GM12801 (cell line): Measurements from ENCODE around the gene ZFP3.

Source experiments
- CTCF ChIP-seq: IDR thresholded peaks from one replicate; pipeline ENCODE4 v1.5.1; 2011; ENCODE audit warnings: control low read depth; ENCODE audit not compliant: insufficient read length; ENCODE audit errors: extremely low read depth

Gene ZFP3

DNA sequence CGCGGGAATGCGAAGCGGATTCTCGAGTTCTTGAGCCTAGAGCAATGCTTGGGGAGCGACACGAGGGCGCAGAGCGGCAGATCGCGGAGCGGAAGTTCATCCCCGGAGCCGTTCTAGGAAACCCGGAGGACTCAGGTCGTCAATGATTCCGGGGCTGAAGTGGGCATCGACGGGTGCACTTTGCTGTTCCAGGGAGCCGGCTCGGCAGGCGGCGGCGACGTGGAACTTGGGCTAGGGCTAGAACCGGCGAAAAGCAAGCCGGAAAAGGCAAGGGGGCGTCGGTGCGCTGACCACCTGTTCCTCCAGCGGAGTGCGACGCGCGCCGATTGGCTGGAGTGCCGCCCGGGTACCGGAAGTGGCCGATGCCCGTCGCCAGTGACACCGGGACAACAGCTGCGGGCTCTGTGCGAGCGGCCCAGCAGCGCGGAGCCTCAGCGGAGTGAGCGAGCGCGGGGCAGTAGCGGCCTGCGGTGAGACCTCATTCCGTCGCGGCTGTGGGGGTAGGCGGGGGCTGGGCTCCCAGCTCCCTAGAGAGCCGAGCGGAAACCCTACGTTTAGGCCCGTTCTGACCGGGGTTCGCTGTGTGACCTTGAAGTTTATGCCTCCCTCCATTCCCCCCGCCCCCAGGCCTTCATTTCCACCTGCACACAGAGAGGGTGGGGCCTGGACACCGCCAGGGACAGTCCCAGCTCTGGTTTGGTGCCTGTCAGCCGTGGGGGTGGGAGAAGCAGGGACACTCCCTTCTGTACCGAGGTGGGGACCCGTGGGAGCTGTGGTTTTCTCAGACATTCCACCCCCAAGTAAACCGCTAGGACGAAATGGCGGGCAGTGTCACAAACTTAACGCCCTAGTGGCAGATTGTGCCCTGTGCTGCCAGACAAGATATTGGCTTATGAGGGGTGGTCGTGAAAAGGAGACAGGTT is at the start of gene ZFP3:
TSS of gene ZFP3 (plus strand) at position 362 of the 923 bp plus-strand sequence. CDS start 13,038 bp downstream, outside the sequence.
- TF ChIP-seq CTCF: no peak

DNA sequence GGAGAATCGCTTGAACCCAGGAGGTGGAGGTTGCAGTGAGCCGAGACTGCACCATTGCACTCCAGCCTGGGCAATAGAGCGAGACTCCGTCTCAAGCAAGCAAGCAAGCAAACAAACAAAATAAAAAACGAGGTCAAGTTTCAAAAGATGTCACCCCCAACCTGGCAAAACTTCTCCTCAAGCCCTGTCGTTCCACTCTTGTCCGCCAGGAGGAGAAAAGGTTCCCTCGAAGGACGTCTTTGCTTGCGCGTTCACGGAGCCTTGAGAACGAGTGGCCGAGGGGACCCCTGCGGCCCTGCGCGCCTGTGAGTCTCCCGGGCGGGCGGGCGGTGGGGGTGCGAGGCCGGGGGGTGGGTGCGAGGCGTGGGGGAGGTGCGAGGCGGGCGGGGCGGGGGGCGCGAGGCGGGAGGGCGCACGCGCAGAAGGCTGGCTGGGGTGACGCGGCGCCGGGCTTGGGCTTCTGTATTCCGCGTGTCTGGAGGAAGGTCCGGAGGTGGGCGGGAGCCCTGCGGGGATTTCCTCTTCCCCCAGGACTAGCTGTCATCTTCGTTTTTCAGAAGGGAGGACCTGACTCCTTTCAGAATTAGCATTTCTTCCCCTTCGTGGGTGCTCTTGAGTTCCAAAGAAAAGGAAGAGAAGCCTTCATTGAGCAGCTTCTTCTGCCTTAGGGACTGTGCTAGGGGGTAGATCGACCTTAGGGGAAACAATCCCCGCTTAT is 46.7 kb upstream of the ZFP3 start:
- TF ChIP-seq CTCF: no peak

GRCh38 chr17:5032865-5033264 is 45.4 kb upstream of the ZFP3 start:
- no peak for TF ChIP-seq CTCF

GRCh38 chr17:5033352-5034015 is 44.8 kb upstream of the ZFP3 start:
- no peak for TF ChIP-seq CTCF

DNA sequence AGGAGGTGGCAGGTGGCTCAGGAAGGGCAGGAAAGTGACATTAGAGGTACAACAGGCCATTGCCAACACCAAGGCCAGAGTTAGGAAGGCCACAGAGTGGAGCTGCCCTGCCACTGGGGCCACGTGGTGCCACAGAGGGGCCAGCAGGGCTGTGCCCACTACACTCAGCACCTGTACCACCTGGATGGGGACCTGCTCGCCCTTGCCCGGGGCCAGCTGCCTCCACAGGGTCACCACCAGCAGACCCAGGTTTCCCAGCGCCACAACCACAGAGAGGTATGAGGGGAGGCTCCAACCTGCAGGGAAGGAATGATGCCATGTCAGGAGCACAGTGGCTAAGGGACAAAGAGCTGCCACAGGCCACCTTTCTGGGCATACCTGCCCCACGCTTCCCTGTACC is 44.2 kb upstream of the ZFP3 start:
- no peak for TF ChIP-seq CTCF

- TF ChIP-seq CTCF: no peak
Measured at GRCh38 chr17:5034651-5035050, 43.6 kb upstream of the ZFP3 start.

GRCh38 chr17:5035315-5035714 is 43.0 kb upstream of the ZFP3 start, which contains the start of gene SLC52A1:
SLC52A1 (minus strand) TSS chr17:5035426; CDS start chr17:5034606, 820 bp downstream.
- TF ChIP-seq CTCF: no peak
